ENCODE results near the gene SPN. TPM values are rescaled to one million over a fixed set of nuclear protein-coding genes. Genes with fewer than 3 reads are reported as not detected.
A peak's percentile ranks its signal among the peaks of the same experiment; 100 is the strongest.
"Not testable (repeated sequence)": the region's sequence is repeated elsewhere in the genome, so short reads cannot be mapped to it uniquely, and the experiment has no call there.

The SPN gene
- total RNA-seq, 3 donors from 2014 or later, result 4.4 to 6.0 (median 4.5) TPM

GRCh38 chr16:29653471-29653870 lies 9.6 kb upstream of the SPN start:
- H3K4me3 ChIP-seq, result no peak overlapping the region
- TF ChIP-seq CTCF (IDR thresholded peaks at IDR 0.05), result no peak
- no peaks in the 10 kb centered on the region for H3K4me1 ChIP-seq (ENCODE audit: low read depth)
- ATAC-seq (no peak), DNase-seq (no peak)
- H3K36me3 ChIP-seq (ENCODE audit: low read depth), result no peaks in the 10 kb centered on the region
- intact Hi-C loops (cut with DNase I, micrococcal nuclease), result no loop called here
- no peaks in the 10 kb centered on the region for H3K9me3 ChIP-seq

- DNase-seq; H3K4me3 ChIP-seq; H3K4me1 ChIP-seq (ENCODE audit: low read depth); intact Hi-C loops (cut with DNase I, micrococcal nuclease); H3K9me3 ChIP-seq; H3K36me3 ChIP-seq (ENCODE audit: low read depth); ATAC-seq: not testable (repeated sequence)
Observed at GRCh38 chr16:29653890-29654289, 9.2 kb upstream of the SPN start.

- TF ChIP-seq CTCF (IDR thresholded peaks at IDR 0.05), result no peak
- intact Hi-C loops (cut with DNase I, micrococcal nuclease), result no loop called here
- no peaks in the 10 kb centered on the region for H3K4me1 ChIP-seq (ENCODE audit: low read depth)
- H3K4me3 ChIP-seq, result no peak overlapping the region
- H3K36me3 ChIP-seq (ENCODE audit: low read depth), result no peaks in the 10 kb centered on the region
- H3K9me3 ChIP-seq, result no peaks in the 10 kb centered on the region
- ATAC-seq, result no peak
- DNase-seq, result no peak
Observed at GRCh38 chr16:29656688-29657523, 6.1 kb upstream of the SPN start.

- Histone ChIP-seq H3K4me3 (no peak overlapping the region), H3K4me1 (ENCODE audit: low read depth) (no peaks in the 10 kb centered on the region), H3K36me3 (ENCODE audit: low read depth) (no peaks in the 10 kb centered on the region), H3K9me3 (no peaks in the 10 kb centered on the region)
- ATAC-seq, result no peak
- no peak for TF ChIP-seq CTCF (IDR thresholded peaks at IDR 0.05)
- intact Hi-C loops (cut with DNase I, micrococcal nuclease), result no loop called here
- no peak for DNase-seq
Observed at GRCh38 chr16:29658705-29659104, 4.3 kb upstream of the SPN start.

- DNase-seq (no peak), ATAC-seq (no peak)
- no peak for TF ChIP-seq CTCF (IDR thresholded peaks at IDR 0.05)
- Histone ChIP-seq H3K36me3 (ENCODE audit: low read depth) (no peaks in the 10 kb centered on the region), H3K9me3 (no peaks in the 10 kb centered on the region), H3K4me3 (no peak overlapping the region), H3K4me1 (ENCODE audit: low read depth) (no peaks in the 10 kb centered on the region)
- intact Hi-C loops (cut with DNase I, micrococcal nuclease), result no loop called here
Observed at GRCh38 chr16:29662000-29662728, 883 bp upstream of the SPN start.

GRCh38 chr16:29662729-29663015 lies 375 bp upstream of the SPN start:
- intact Hi-C loops (cut with DNase I, micrococcal nuclease), result no loop called here
- DNase-seq, result peak; percentile 35 to 73 (median 53)
- H3K4me3 ChIP-seq, result no peak overlapping the region
- H3K36me3 ChIP-seq (ENCODE audit: low read depth), result no peaks in the 10 kb centered on the region
- peak; percentile 41 for ATAC-seq
- H3K4me1 ChIP-seq (ENCODE audit: low read depth), result no peaks in the 10 kb centered on the region
- TF ChIP-seq CTCF (IDR thresholded peaks at IDR 0.05), result no peak
- no peaks in the 10 kb centered on the region for H3K9me3 ChIP-seq

All from mucosa of descending colon (tissue), 3 donors.